Stimulated activated CD4-positive, alpha-beta T cell treated with anti-CD3 and anti-CD28 coated beads, Interleukin-4, amount 100 ng/mL, for 24 hours (primary cell): ENCODE data around the gene ROBO1.

Source experiments
- DNase-seq: peaks from one replicate; pipeline ENCODE4 v3.0.0-alpha.2; 2020

The ROBO1 gene

DNA sequence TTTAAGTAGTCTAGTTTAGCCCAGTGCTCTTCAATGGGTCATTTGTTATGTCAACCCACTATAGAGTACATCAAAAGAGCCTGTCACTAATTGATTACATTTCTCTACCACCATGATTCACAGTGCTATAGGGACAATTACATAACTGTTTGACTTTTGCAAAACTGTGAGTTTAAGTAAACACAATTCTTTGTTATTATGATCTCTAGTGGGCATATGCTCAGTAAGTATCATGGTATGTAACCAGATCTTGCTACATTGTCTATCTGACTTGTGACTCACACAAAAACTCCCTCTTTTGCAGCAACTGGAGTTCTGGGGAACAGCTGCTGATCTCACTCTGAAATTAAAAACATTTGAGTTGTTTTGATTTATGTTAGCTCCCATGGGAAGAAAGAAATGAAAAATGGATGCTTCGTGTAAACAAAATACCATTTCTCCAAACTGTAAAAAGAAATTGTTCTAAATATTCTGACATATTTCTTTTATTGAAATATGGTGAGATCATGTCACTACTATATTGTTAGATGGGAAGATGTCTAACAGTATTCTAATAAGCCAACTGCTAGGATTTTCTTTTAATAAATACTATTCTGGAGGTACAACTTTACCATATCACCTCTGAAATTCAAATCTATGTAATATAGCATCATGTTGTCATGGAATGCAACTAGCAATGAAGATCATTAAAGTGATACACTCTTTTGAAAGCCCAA, 470.4 kb downstream of the ROBO1 start:
- no peak for DNase-seq

GRCh38 chr3:79286882-79287281, 480.9 kb downstream of the ROBO1 start:
- DNase-seq = no peak

GRCh38 chr3:79285871-79286270, 481.9 kb downstream of the ROBO1 start:
- DNase-seq = no peak

DNA sequence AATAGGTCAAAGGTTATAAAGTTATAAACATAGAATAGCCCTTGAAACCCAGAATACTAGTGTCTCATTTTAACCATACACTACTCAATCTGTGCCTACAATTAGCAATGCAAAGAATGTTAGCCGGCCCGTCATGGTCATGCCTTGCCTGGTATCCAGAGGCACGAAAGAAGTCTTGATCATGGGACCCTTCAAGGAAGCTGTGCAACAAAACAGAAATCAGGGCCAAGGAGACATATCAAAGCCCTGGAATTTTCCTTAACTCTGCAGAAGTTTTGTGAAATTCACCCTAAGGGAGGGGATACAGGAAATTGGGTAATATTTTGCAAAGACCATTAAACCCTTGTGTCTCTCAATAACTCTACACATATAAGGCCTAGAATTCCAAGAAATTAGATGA, 482.4 kb downstream of the ROBO1 start:
- DNase-seq = no peak

- no peak for DNase-seq
Measured at GRCh38 chr3:79284781-79285180, 483.0 kb downstream of the ROBO1 start.

DNA sequence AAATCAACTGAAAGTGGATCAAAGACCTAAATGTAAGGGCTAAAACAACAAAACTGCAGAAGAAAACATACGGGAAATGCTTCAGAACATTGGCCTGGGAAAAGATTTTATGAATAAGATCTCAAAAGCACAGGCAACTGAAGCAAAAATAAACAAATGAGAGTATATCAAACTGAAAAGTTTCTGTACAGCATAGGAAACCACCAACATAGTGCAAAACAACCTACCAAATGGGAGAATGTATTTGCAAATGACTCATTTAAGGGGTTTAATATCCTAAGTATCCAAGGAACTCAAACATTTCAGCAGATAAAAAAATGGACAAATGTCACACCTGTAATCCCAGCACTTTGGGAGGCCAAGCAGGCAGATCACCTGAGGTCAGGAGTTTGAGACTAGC, 489.1 kb downstream of the ROBO1 start:
- DNase-seq = no peak

- no peak for DNase-seq
Measured at GRCh38 chr3:79268422-79268821, 499.4 kb downstream of the ROBO1 start.

GRCh38 chr3:79264892-79265291, 502.9 kb downstream of the ROBO1 start:
- no peak for DNase-seq

DNA sequence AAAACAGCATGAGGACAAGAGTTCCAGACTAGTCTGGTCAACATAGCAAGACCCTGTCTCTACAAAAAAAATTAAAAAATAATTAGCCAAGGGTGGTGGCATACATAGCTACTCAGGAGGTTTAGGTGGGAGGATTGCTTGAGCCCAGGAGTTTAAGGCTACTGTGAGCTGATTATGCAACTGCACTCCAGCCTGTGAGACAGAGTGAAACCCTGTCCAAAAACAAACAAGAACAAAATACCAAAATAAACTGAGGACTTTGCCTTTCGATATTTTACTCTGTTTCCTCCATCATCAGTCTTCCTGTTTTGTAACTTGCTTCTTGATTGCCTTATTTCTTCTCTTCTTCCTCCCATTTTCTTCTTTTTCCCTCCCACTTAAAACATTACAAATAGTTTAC, 504.4 kb downstream of the ROBO1 start:
- DNase-seq = no peak

DNA sequence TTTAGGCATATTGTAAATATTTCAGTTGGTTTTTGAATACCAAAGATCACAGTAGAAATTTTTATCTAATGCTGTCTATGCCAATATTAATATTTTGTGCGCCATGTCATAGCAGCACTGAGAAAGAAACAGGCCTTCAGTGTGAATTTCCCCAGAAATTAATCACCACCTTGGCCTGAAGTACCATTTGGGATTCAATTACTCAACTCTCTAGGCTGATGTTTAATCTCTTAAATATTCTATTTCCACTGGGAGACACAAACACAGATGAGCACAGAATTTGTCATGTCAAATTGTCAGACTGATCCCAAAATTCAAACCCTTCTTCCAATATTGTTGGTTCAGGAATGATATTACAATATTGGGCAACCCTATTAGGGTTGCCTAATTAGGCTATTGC, 509.3 kb downstream of the ROBO1 start:
- DNase-seq = no peak

GRCh38 chr3:79257791-79258190, 510.0 kb downstream of the ROBO1 start:
- DNase-seq = no peak

- no peak for DNase-seq
Measured at GRCh38 chr3:79255702-79256101, 512.1 kb downstream of the ROBO1 start.

DNA sequence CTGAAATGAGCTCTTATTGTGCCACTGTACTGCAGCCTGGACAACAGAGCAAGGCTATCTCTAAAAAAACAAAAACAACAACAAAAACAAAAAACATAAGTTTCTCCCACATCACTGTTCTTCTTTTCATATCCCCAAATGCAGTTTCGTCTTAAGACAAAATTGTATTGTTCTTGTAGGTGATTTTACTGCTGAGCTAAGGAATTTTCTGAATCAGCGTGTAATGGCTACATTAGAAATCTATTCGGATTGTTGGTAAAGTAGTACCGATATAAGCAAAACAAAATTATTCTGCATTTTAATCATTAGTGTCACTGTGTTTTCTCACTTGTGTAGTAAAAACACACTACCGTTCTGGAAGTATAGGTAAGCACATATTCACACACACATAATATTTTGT, 512.5 kb downstream of the ROBO1 start:
- DNase-seq = no peak

DNA sequence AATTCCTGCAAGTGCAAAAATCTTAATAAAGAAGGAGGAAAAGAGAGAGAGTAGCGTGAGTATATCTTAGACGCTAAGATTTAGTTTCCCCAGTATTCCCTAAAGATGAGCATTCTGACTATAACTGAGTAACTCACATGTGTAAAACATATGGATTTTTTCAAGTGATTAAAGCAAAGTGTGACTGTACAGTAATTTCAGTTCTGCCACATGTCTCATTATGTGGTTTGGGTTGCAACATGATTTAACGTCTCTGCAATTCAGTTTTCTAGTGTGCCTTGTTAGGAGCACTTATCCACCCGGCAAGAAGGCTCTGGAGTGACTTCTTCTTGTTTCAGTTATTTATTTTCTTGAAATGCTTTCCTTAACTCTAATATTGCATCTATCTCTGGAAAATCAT, 514.1 kb downstream of the ROBO1 start:
- no peak for DNase-seq

GRCh38 chr3:79253271-79253670, 514.5 kb downstream of the ROBO1 start:
- no peak for DNase-seq

- no peak for DNase-seq
Measured at GRCh38 chr3:79250746-79251145, 517.1 kb downstream of the ROBO1 start.

GRCh38 chr3:79249701-79250100, 518.1 kb downstream of the ROBO1 start:
- no peak for DNase-seq

- DNase-seq = no peak
Measured at GRCh38 chr3:79247725-79248043, 520.1 kb downstream of the ROBO1 start.

DNA sequence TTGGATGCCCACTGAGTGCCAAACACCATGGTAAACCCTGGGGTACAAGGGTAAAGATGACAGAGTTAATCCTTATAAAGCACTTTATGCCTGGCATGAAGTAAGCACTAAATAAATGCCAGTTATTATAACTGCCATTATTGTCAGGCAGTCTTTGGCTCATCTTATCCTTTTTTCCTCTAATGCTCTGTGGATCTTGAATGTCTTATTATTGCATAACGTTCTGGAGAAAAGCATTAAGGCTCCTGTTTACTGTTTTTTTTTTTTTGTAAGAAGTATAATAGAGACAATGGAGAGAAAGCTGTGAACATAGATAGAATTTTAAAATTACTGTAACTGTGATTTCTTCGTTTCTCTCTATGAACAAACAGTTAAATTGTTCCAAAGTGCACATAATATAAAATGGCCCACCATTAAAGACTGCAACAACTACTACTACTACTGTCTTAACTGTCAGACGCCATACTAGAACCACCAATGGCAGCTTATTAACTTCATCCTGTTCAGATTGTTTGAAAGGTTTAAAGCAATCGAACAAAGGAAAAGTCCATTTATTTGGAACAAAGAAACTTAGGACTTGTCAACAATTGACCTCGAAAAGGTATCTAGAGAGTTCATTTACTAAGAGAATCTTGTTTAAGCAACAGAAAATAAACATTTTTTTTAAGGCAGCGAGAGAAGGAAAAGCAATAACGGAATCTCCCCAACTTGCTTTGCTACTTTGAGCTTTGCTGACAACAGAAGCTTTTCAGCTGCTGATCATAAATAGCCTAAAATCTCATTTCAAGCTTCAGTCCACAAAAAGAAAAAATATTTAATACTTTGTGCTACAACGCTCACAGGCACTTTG, 520.7 kb downstream of the ROBO1 start:
- DNase-seq = no peak

GRCh38 chr3:79245284-79246138, 522.3 kb downstream of the ROBO1 start:
- DNase-seq = no peak

- DNase-seq = no peak
Measured at GRCh38 chr3:79236496-79236895, 531.3 kb downstream of the ROBO1 start.

GRCh38 chr3:79233431-79234060, 534.3 kb downstream of the ROBO1 start:
- DNase-seq = no peak

GRCh38 chr3:79230266-79230665, 537.5 kb downstream of the ROBO1 start:
- DNase-seq = no peak
